CD4-positive, alpha-beta T cell treated with Interleukin-10 for 1 hour (primary cell): ENCODE measurements around the gene OTUD3.
"Not testable (repeated sequence)": the region's sequence is repeated elsewhere in the genome, so short reads cannot be mapped to it uniquely, and the experiment has no call there.

ENCODE experiments used
- DNase-seq: peaks from one replicate; pipeline ENCODE4 v3.0.0-alpha.2; 2020

The OTUD3 gene

DNA sequence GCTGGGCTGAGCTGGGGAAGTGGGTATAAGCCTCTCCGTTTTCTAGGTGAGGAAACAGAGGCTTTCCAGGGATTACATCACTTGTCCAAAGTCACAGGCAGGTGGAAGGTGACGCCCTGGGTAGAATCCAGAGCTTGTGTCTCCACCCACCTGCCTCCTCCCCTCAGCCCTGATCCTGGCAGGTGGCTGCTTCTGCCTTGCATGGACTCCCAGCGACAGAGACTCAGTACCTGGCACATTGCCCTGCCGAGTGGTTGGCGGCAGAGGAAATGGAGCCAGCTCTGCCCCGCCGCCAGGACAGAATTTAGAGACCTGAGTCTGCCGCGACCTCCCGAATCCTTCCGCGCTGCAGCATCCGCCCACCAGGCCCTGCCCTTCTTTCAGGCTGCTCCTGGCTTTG lies 39.1 kb downstream of the OTUD3 start:
- no peak for DNase-seq

- DNase-seq: no peak
Measured at GRCh38 chr1:19922015-19922688, 40.0 kb downstream of the OTUD3 start.

GRCh38 chr1:19923137-19923952 lies 41.1 kb downstream of the OTUD3 start, which contains the start of gene PLA2G2E:
Gene PLA2G2E (minus strand): TSS chr1:19923617. CDS start chr1:19923559, 58 bp downstream.
- no peak for DNase-seq

DNA sequence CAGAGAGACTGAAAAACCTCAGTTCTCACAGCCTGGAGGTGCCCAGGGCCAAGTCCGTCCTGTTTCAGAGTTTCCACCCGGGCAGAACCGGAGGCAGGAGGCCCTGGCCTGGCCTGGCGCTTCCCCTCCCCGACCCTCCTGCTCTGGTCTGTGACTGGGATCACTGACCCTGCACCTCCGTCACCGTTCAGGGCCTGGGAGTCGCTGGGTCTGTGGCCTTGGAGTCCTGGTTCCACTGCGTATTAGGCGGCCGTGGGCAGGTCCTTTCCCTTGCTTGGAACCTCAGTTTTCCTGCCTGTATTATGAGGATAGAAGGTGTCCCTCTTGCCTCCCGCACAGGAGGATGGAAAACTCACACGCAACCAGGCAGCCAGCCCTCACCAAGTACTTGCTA lies 41.8 kb downstream of the OTUD3 start:
- no peak for DNase-seq

GRCh38 chr1:19925342-19926070 lies 43.3 kb downstream of the OTUD3 start:
- DNase-seq: no peak

- DNase-seq: no peak
Measured at GRCh38 chr1:19926296-19927129, 44.3 kb downstream of the OTUD3 start.

GRCh38 chr1:19927130-19927421 lies 44.9 kb downstream of the OTUD3 start:
- not testable (repeated sequence) for DNase-seq

- no peak for DNase-seq
Measured at GRCh38 chr1:19932866-19933265, 50.7 kb downstream of the OTUD3 start.

DNA sequence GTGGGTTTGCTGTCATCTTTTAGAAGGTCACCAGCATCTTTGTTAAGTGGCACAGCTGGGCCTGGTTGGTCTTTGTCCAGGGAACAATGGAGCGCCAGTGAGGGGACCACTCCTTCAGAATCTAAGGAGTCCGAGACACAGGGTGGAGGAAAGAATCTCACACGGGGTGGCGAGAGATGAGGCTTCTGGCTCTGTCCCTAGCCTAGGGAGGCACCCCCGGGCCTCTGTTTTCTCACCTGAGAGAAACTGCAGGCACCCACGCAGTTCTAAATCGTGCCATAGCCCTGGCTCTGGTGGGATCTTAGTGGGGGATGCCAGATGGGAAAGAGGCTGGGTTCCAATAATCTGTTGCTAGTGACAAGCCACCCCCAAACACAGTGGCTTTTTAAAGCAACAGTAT lies 52.1 kb downstream of the OTUD3 start:
- DNase-seq: no peak

GRCh38 chr1:19936061-19936750 lies 54.0 kb downstream of the OTUD3 start:
- DNase-seq: no peak

- no peak for DNase-seq
Measured at GRCh38 chr1:19938472-19938871, 56.3 kb downstream of the OTUD3 start.

GRCh38 chr1:19940486-19941205 lies 58.5 kb downstream of the OTUD3 start:
- no peak for DNase-seq

- no peak for DNase-seq
Measured at GRCh38 chr1:19941206-19941568, 59.0 kb downstream of the OTUD3 start.

GRCh38 chr1:19942088-19942487 lies 59.9 kb downstream of the OTUD3 start:
- DNase-seq: no peak

- no peak for DNase-seq
Measured at GRCh38 chr1:19942657-19943056, 60.5 kb downstream of the OTUD3 start.

DNA sequence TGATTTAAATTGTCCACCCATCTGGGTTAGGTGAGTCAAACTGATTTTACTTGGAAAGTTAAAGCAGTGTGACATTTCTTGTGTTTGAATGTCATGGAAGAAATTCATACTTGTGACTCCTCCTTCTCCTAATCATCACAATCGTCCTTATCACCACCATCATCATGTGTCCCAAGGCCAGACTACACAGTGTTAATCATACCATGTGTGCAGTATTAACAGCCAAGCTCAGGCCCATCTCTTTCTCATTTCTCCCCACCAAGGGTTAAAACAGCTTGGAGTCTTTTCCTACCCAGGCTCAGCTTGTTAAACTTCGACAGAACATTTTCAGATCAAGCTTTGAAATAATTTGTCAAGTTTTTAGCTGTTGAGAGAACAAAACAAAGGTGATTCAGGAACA lies 63.7 kb downstream of the OTUD3 start:
- no peak for DNase-seq

DNA sequence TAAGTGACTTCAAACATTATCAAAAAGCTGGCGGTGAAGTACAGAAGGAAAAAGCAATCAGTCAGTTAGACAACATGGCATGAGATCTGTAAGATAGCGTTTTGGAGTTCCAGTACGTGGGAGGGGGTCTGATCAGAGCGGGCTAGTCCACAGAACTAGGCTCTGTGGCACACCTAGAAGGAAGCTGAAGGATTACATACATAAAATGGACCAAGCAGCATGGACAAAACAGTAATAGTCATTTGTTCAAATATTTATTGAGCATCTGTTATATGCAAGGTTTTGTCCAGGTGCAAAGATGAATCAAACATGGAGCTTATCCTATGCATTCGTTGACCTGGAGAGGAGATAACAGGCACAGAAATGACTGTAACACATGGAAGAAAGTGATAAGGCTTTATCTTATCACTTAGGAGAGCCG lies 64.1 kb downstream of the OTUD3 start:
- no peak for DNase-seq

DNA sequence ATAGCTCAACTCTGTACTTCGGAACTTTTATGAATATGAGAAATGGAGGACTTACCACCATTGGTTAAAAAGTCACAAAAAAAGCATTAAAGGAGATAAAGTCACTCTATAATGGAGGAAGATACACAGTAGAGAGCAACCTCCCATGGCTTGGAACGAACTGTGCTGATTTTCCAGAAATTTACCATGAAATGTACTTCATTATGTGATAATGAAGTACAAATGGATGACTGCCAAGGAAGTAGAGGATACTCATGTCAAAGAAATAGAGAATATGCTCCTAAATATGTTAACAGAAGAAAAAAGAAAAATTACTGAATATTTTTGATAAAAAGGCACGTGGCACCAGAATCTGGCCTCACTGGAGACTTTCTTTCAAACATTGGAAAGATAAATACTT lies 64.8 kb downstream of the OTUD3 start:
- no peak for DNase-seq

DNA sequence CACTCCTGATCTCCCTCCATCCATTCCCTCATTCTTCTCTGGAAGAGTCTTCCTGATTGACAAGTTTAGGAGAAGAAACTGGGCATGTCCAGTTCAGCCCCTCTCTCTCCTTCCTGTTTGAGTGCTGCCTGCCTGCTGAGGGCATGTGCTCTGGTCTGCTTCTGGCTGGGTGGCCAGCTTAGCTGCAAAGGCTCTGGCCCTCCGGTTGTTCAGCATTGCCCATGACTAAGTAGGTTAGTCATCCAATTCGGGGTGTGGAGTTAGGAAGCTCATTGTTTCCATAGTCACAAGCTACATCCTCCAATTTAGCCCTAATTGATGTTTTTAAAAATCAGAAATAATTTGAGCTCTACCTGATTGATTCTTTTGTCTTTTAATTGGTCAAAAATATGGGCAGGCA lies 66.8 kb downstream of the OTUD3 start:
- DNase-seq: no peak

- no peak for DNase-seq
Measured at GRCh38 chr1:19954059-19954458, 71.9 kb downstream of the OTUD3 start.

- no peak for DNase-seq
Measured at GRCh38 chr1:19955534-19956170, 73.5 kb downstream of the OTUD3 start.
